ENCODE data around the gene RPGR.

GRCh38 chrX:38347136-38347535 lies 19.8 kb upstream of the RPGR start:
- TF ChIP-seq CTCF (conservative IDR thresholded peaks at IDR 0.05): no peak
- no peak for TF ChIP-seq EZH2 (IDR thresholded peaks at IDR 0.05; ENCODE audit: low read depth)
